Ishikawa (cell line): ENCODE measurements around the gene MTARC1.

Source experiments
- CEBPB ChIP-seq: IDR thresholded peaks from 2 replicates; pipeline ENCODE4 v1.6.1; 2012
- CREB1 ChIP-seq: IDR thresholded peaks from 2 replicates; pipeline ENCODE4 v1.6.1; 2012; ENCODE audit warnings: low read depth
- EGR1 ChIP-seq: IDR thresholded peaks from 2 replicates; pipeline ENCODE4 v1.6.1; 2012
- EP300 ChIP-seq: IDR thresholded peaks from 2 replicates; pipeline ENCODE4 v1.6.1; 2012; ENCODE audit warnings: borderline replicate concordance
- FOXM1 ChIP-seq: IDR thresholded peaks from 2 replicates; pipeline ENCODE4 v1.6.1; 2012; ENCODE audit warnings: low read depth, borderline replicate concordance
- MAX ChIP-seq: IDR thresholded peaks from 2 replicates; pipeline ENCODE4 v1.6.1; 2012
- RAD21 ChIP-seq: IDR thresholded peaks from 2 replicates; pipeline ENCODE4 v1.6.1; 2012; ENCODE audit warnings: low read depth
- REST ChIP-seq: IDR thresholded peaks from 2 replicates; pipeline ENCODE4 v1.6.1; 2012; ENCODE audit warnings: low read depth, mild to moderate bottlenecking
- TAF1 ChIP-seq: IDR thresholded peaks from 2 replicates; pipeline ENCODE4 v1.6.1; 2012; ENCODE audit warnings: low read depth, mild to moderate bottlenecking
- TCF12 ChIP-seq: IDR thresholded peaks from 2 replicates; pipeline ENCODE4 v1.6.1; 2012; ENCODE audit warnings: low read depth
- TEAD4 ChIP-seq: IDR thresholded peaks from 2 replicates; pipeline ENCODE4 v1.6.1; 2012
- USF1 ChIP-seq: IDR thresholded peaks from 2 replicates; pipeline ENCODE4 v1.6.1; 2012
- YY1 ChIP-seq: IDR thresholded peaks from 2 replicates; pipeline ENCODE4 v1.6.1; 2012; ENCODE audit warnings: low read depth
- ZBTB7A ChIP-seq: IDR thresholded peaks from 2 replicates; pipeline ENCODE4 v1.6.1; 2012; ENCODE audit warnings: low read depth

GRCh38 chr1:220746851-220747250, 39.9 kb upstream of the MTARC1 start:
- TF ChIP-seq RAD21 (no peak), TAF1 (no peak), REST (no peak), USF1 (no peak), CREB1 (no peak), YY1 (no peak), EGR1 (no peak), ZBTB7A (no peak), MAX (no peak), EP300 (no peak), TEAD4 (no peak), FOXM1 (no peak), CEBPB (no peak), TCF12 (no peak)
